ENCODE measurements around the gene UBE2E2.

- TF ChIP-seq POLR2A (IDR thresholded peaks at IDR 0.05; ENCODE audit: extremely low read depth, insufficient read length) (no peak), CTCF (IDR thresholded peaks at IDR 0.05; ENCODE audit: low read depth, low read length) (no peak), MYC (IDR thresholded peaks at IDR 0.05; ENCODE audit: low read depth, low read length) (no peak), MAX (IDR thresholded peaks at IDR 0.05; ENCODE audit: low read depth, low read length) (no peak)
Measured at GRCh38 chr3:23461069-23461468, 257.9 kb downstream of the UBE2E2 start.
